Measurements from ENCODE around the gene CNTN5. TPM values are rescaled to one million over a fixed set of nuclear protein-coding genes. Genes with fewer than 3 reads are reported as not detected.
A peak's percentile ranks its signal among the peaks of the same experiment; 100 is the strongest.
"Not testable (repeated sequence)": the region's sequence is repeated elsewhere in the genome, so short reads cannot be mapped to it uniquely, and the experiment has no call there.

The CNTN5 gene
- polyA plus RNA-seq, 3 donors, result 14.5 to 19.1 (median 18.4) TPM

- DNase-seq, result peak; percentile 48
Measured at GRCh38 chr11:99268886-99269285, 248.1 kb downstream of the CNTN5 start.

GRCh38 chr11:99271527-99271926 lies 250.8 kb downstream of the CNTN5 start:
- no peak for DNase-seq

- peak; percentile 3 for DNase-seq
Measured at GRCh38 chr11:99275521-99275920, 254.8 kb downstream of the CNTN5 start.

GRCh38 chr11:99277281-99277680 lies 256.5 kb downstream of the CNTN5 start:
- peak; percentile 12 for DNase-seq

GRCh38 chr11:99279266-99279665 lies 258.5 kb downstream of the CNTN5 start:
- no peak for DNase-seq

GRCh38 chr11:99281331-99281730 lies 260.6 kb downstream of the CNTN5 start:
- no peak for DNase-seq

GRCh38 chr11:99297925-99298324 lies 277.2 kb downstream of the CNTN5 start:
- not testable (repeated sequence) for DNase-seq

GRCh38 chr11:99307510-99308088 lies 286.9 kb downstream of the CNTN5 start:
- DNase-seq, result no peak

- DNase-seq, result no peak
Measured at GRCh38 chr11:99311870-99312269, 291.1 kb downstream of the CNTN5 start.

- DNase-seq, result no peak
Measured at GRCh38 chr11:99316776-99317520, 296.2 kb downstream of the CNTN5 start.

GRCh38 chr11:99320769-99321290 lies 300.1 kb downstream of the CNTN5 start:
- no peak for DNase-seq

GRCh38 chr11:99325847-99326246 lies 305.1 kb downstream of the CNTN5 start:
- no peak for DNase-seq

- no peak for DNase-seq
Measured at GRCh38 chr11:99327066-99327465, 306.3 kb downstream of the CNTN5 start.

GRCh38 chr11:99327527-99327926 lies 306.8 kb downstream of the CNTN5 start:
- DNase-seq, result no peak

- DNase-seq, result no peak
Measured at GRCh38 chr11:99333621-99334020, 312.9 kb downstream of the CNTN5 start.

- no peak for DNase-seq
Measured at GRCh38 chr11:99343117-99343516, 322.4 kb downstream of the CNTN5 start.

GRCh38 chr11:99349151-99349673 lies 328.5 kb downstream of the CNTN5 start:
- no peak for DNase-seq

- no peak for DNase-seq
Measured at GRCh38 chr11:99351624-99352023, 330.9 kb downstream of the CNTN5 start.

- no peak for DNase-seq
Measured at GRCh38 chr11:99352642-99353041, 331.9 kb downstream of the CNTN5 start.

GRCh38 chr11:99366546-99366945 lies 345.8 kb downstream of the CNTN5 start:
- DNase-seq, result no peak

GRCh38 chr11:99368583-99368982 lies 347.8 kb downstream of the CNTN5 start:
- no peak for DNase-seq

GRCh38 chr11:99370549-99371216 lies 349.9 kb downstream of the CNTN5 start:
- peak; percentile 20 for DNase-seq

- DNase-seq, result no peak
Measured at GRCh38 chr11:99371257-99371656, 350.5 kb downstream of the CNTN5 start.
